Trophoblast cell (in vitro differentiated cells and primary cell): Measurements from ENCODE around the gene PRKCE.

Experiments used
- DNase-seq, 2 donors: peaks; one replicate each; pipeline ENCODE4 v3.0.0-alpha.2; 2016
- H2AFZ ChIP-seq: 2 replicates; pipeline ENCODE4 v1.6.1; 2013; ENCODE audit warnings: low read length, moderate library complexity, mild to moderate bottlenecking; ENCODE audit not compliant: insufficient read depth, poor library complexity
- H2AK5ac ChIP-seq: 2 replicates; pipeline ENCODE4 v1.6.1; 2013; ENCODE audit warnings: mild to moderate bottlenecking, low read length
- H2BK120ac ChIP-seq: 2 replicates; pipeline ENCODE4 v1.6.1; 2013; ENCODE audit warnings: low read length, mild to moderate bottlenecking, moderate library complexity; ENCODE audit not compliant: insufficient read depth, poor library complexity
- H2BK12ac ChIP-seq: 2 replicates; pipeline ENCODE4 v1.6.1; 2013; ENCODE audit warnings: mild to moderate bottlenecking, low read length, moderate library complexity
- H2BK5ac ChIP-seq: 2 replicates; pipeline ENCODE4 v1.6.1; 2013; ENCODE audit warnings: low read length, low read depth, moderate library complexity, mild to moderate bottlenecking; ENCODE audit not compliant: poor library complexity
- H3K14ac ChIP-seq: 2 replicates; pipeline ENCODE4 v1.6.1; 2013; ENCODE audit warnings: mild to moderate bottlenecking, low read length
- H3K18ac ChIP-seq: 2 replicates; pipeline ENCODE4 v1.6.1; 2013; ENCODE audit warnings: mild to moderate bottlenecking, low read length
- H3K23ac ChIP-seq: 2 replicates; pipeline ENCODE4 v1.6.1; 2013; ENCODE audit warnings: low read length
- H3K27ac ChIP-seq: 2 replicates; pipeline ENCODE4 v1.5.1; 2013; ENCODE audit warnings: low read depth, mild to moderate bottlenecking, inconsistent platforms, low read length, moderate library complexity
- H3K27me3 ChIP-seq: 2 replicates; pipeline ENCODE4 v1.6.1; 2013; ENCODE audit warnings: inconsistent platforms, mild to moderate bottlenecking, low read length, moderate library complexity; ENCODE audit not compliant: insufficient read depth
- H3K36me3 ChIP-seq, 2 experiments: 1 replicate in 1 of 2; 2 replicates in 1 of 2; pipeline ENCODE4 v1.6.1; 2013; ENCODE audit warnings: low read length in 2 of 2, mild to moderate bottlenecking in 2 of 2, moderate library complexity in 1 of 2; ENCODE audit not compliant: insufficient read depth in 2 of 2, control insufficient read depth in 1 of 2
- H3K4ac ChIP-seq: 2 replicates; pipeline ENCODE4 v1.6.1; 2013; ENCODE audit warnings: low read depth, mild to moderate bottlenecking, low read length, moderate library complexity
- H3K4me1 ChIP-seq, 2 experiments: 1 replicate in 1 of 2; 2 replicates in 1 of 2; pipeline ENCODE4 v1.6.1; 2013; ENCODE audit warnings: low read length in 2 of 2, mild to moderate bottlenecking in 2 of 2, moderate library complexity in 1 of 2; ENCODE audit not compliant: insufficient read depth in 2 of 2, control insufficient read depth in 1 of 2
- H3K4me2 ChIP-seq: 2 replicates; pipeline ENCODE4 v1.6.1; 2013; ENCODE audit warnings: inconsistent platforms, mild to moderate bottlenecking, low read length, moderate library complexity
- H3K4me3 ChIP-seq: 2 replicates; pipeline ENCODE4 v1.5.1; 2013; ENCODE audit warnings: mild to moderate bottlenecking, low read depth, low read length, inconsistent platforms
- H3K79me1 ChIP-seq: one replicate; pipeline ENCODE4 v1.6.1; 2013; ENCODE audit warnings: low read length
- H3K79me2 ChIP-seq: 2 replicates; pipeline ENCODE4 v1.6.1; 2013; ENCODE audit warnings: low read length, mild to moderate bottlenecking; ENCODE audit not compliant: control insufficient read depth, insufficient read depth, poor library complexity
- H3K9ac ChIP-seq: 2 replicates; pipeline ENCODE4 v1.6.1; 2013; ENCODE audit warnings: mild to moderate bottlenecking, low read length
- H3K9me3 ChIP-seq: 2 replicates; pipeline ENCODE4 v1.6.1; 2013; ENCODE audit warnings: low read depth, mild to moderate bottlenecking, control low read depth, inconsistent platforms, low read length; ENCODE audit not compliant: insufficient read depth
- H4K12ac ChIP-seq: 2 replicates; pipeline ENCODE4 v1.6.1; 2013; ENCODE audit warnings: low read depth, mild to moderate bottlenecking, low read length, moderate library complexity
- H4K8ac ChIP-seq: 2 replicates; pipeline ENCODE4 v1.6.1; 2013; ENCODE audit warnings: low read depth, mild to moderate bottlenecking, low read length, moderate library complexity
- H4K91ac ChIP-seq: one replicate; pipeline ENCODE4 v1.6.1; 2013; ENCODE audit warnings: low read depth, mild to moderate bottlenecking, low read length, moderate library complexity
- WGBS: extraction: QIAGEN DNeasy Blood & Tissue Kit; methylation state at CpG from one replicate; pipeline ENCODE4 v1.1.7; 2013; ENCODE audit warnings: missing lambda C conversion rate; ENCODE audit not compliant: insufficient read length, insufficient coverage; ENCODE audit errors: extremely low coverage; 5-methylcytosine and 5-hydroxymethylcytosine counted together

PRKCE gene

GRCh38 chr2:45937990-45938389 lies 286.5 kb downstream of the PRKCE start:
- Histone ChIP-seq H3K14ac (no peak overlapping the region), H3K79me1 (no peaks in the 10 kb centered on the region), H3K9ac (no peak overlapping the region), H2AFZ (no peak overlapping the region), H3K4me2 (no peak overlapping the region), H3K18ac (no peak overlapping the region), H2AK5ac (no peak overlapping the region), H3K4ac (no peak overlapping the region), H4K91ac (no peak overlapping the region), H4K12ac (no peak overlapping the region), H3K9me3 (no peaks in the 10 kb centered on the region), H3K23ac (no peak overlapping the region), H3K27ac (no peak overlapping the region), H3K36me3 (no peaks in the 10 kb centered on the region), H4K8ac (no peak overlapping the region), H3K79me2 (no peaks in the 10 kb centered on the region), H3K4me3 (no peak overlapping the region), H2BK12ac (peak overlapping the region; percentile 41), H3K4me1 (peaks cover 6 to 19% of the 10 kb centered on the region in 2 experiments), H2BK5ac (no peak overlapping the region), H2BK120ac (no peak overlapping the region), H3K27me3 (no peaks in the 10 kb centered on the region)
- no CpG with 5 or more reads among the region's 4 CpGs for WGBS
- DNase-seq: peak in 1 of 2 donors; percentile 78

GRCh38 chr2:45938649-45939511 lies 287.4 kb downstream of the PRKCE start:
- peak; percentile 93 to 95 for DNase-seq
- H3K4me1 ChIP-seq: peaks cover 10 to 23% of the 10 kb centered on the region in 2 experiments

GRCh38 chr2:45941531-45942236 lies 290.2 kb downstream of the PRKCE start:
- Histone ChIP-seq H3K4me3 (no peak overlapping the region), H3K14ac (no peak overlapping the region), H3K23ac (no peak overlapping the region), H2BK5ac (no peak overlapping the region), H4K12ac (no peak overlapping the region), H3K9me3 (no peaks in the 10 kb centered on the region), H3K79me2 (no peaks in the 10 kb centered on the region), H2BK120ac (no peak overlapping the region), H4K91ac (no peak overlapping the region), H3K27me3 (no peaks in the 10 kb centered on the region), H3K36me3 (no peaks in the 10 kb centered on the region), H3K9ac (no peak overlapping the region), H2AFZ (no peak overlapping the region), H2BK12ac (no peak overlapping the region), H3K4me1 (peaks cover 10 to 26% of the 10 kb centered on the region in 2 experiments), H4K8ac (no peak overlapping the region), H2AK5ac (no peak overlapping the region), H3K4ac (no peak overlapping the region), H3K18ac (no peak overlapping the region), H3K79me1 (peaks cover 5% of the 10 kb centered on the region), H3K27ac (no peak overlapping the region), H3K4me2 (no peak overlapping the region)
- no CpG with 5 or more reads among the region's 6 CpGs for WGBS
- DNase-seq: peak in 1 of 2 donors; percentile 23

More at GRCh38 chr2:45938649-45939511, 287.4 kb downstream of the PRKCE start:
- peak overlapping the region; percentile 48 for H3K4me2 ChIP-seq
- no peak overlapping the region for H2BK5ac ChIP-seq
- no peak overlapping the region for H3K14ac ChIP-seq
- H2BK120ac ChIP-seq: peak overlapping the region; percentile 61
- no peak overlapping the region for H2AK5ac ChIP-seq
- H3K9ac ChIP-seq: no peak overlapping the region
- no CpG with 5 or more reads among the region's 13 CpGs for WGBS
- H2BK12ac ChIP-seq: peak overlapping the region; percentile 80
- no peaks in the 10 kb centered on the region for H3K79me2 ChIP-seq
- H3K79me1 ChIP-seq: peaks cover 4% of the 10 kb centered on the region
- peak overlapping the region; percentile 74 for H4K91ac ChIP-seq
- no peaks in the 10 kb centered on the region for H3K36me3 ChIP-seq
- H3K27ac ChIP-seq: no peak overlapping the region
- no peak overlapping the region for H3K4ac ChIP-seq
- H4K12ac ChIP-seq: no peak overlapping the region
- H2AFZ ChIP-seq: no peak overlapping the region
- no peak overlapping the region for H3K4me3 ChIP-seq
- no peaks in the 10 kb centered on the region for H3K9me3 ChIP-seq
- H4K8ac ChIP-seq: no peak overlapping the region
- no peak overlapping the region for H3K18ac ChIP-seq
- no peaks in the 10 kb centered on the region for H3K27me3 ChIP-seq
- no peak overlapping the region for H3K23ac ChIP-seq

GRCh38 chr2:45942237-45942738 lies 290.8 kb downstream of the PRKCE start:
- peak in 1 of 2 donors; percentile 8 for DNase-seq
- H3K14ac ChIP-seq: no peak overlapping the region
- H4K8ac ChIP-seq: no peak overlapping the region
- H3K9ac ChIP-seq: no peak overlapping the region
- H2BK12ac ChIP-seq: no peak overlapping the region
- no peak overlapping the region for H3K18ac ChIP-seq
- H3K23ac ChIP-seq: no peak overlapping the region
- H2BK5ac ChIP-seq: no peak overlapping the region
- H3K79me1 ChIP-seq: peaks cover 5% of the 10 kb centered on the region
- H3K36me3 ChIP-seq: no peaks in the 10 kb centered on the region
- no peaks in the 10 kb centered on the region for H3K9me3 ChIP-seq
- H4K12ac ChIP-seq: no peak overlapping the region
- peaks cover 10 to 26% of the 10 kb centered on the region in 2 experiments for H3K4me1 ChIP-seq
- H3K4me3 ChIP-seq: no peak overlapping the region
- no peak overlapping the region for H4K91ac ChIP-seq
- H3K27ac ChIP-seq: no peak overlapping the region
- no peaks in the 10 kb centered on the region for H3K79me2 ChIP-seq
- H2BK120ac ChIP-seq: no peak overlapping the region
- no peak overlapping the region for H2AK5ac ChIP-seq
- WGBS: no CpG with 5 or more reads among the region's 9 CpGs
- no peak overlapping the region for H3K4me2 ChIP-seq
- no peaks in the 10 kb centered on the region for H3K27me3 ChIP-seq
- no peak overlapping the region for H2AFZ ChIP-seq
- no peak overlapping the region for H3K4ac ChIP-seq
